Omental fat pad (tissue), 4 donors: Measurements from ENCODE around the gene ZMYND11. TPM values are rescaled to one million over a fixed set of nuclear protein-coding genes. Genes with fewer than 3 reads are reported as not detected.

Experiments
- ATAC-seq: fragments of 150-250 bp; one replicate; pipeline ENCODE4 v1.9.1; 2016; ENCODE audit warnings: mild to moderate bottlenecking, moderate library complexity; ENCODE audit not compliant: low FRiP score
- DNase-seq: peaks from one replicate; pipeline ENCODE4 v3.0.0-alpha.2; 2019; ENCODE audit warnings: low spot score
- CTCF ChIP-seq, 3 donors: fragments of 450-650 bp; IDR thresholded peaks; one replicate each; pipeline ENCODE4 v1.5.1; 2016 to 2017; ENCODE audit warnings: antibody characterized with exemption in 3 of 3, mild to moderate bottlenecking in 3 of 3, moderate library complexity in 2 of 3
- total RNA-seq, 4 donors: library from RNA; depleted of rRNA; stranded (reverse); fragments of >200 nt; gene quantifications; one replicate each; pipeline ENCODE4 v1.1.0, GENCODE V29; 2016

The ZMYND11 gene
- total RNA-seq, 4 donors from 2014 or later = 59.5 to 69.8 (median 66.3) TPM

- DNase-seq (no peak), ATAC-seq (no peak)
- TF ChIP-seq CTCF (IDR thresholded peaks at IDR 0.05) = no peak
Measured at GRCh38 chr10:137606-138005, 2.4 kb downstream of the ZMYND11 start.

- no peak for ATAC-seq
- no peak for DNase-seq
- TF ChIP-seq CTCF (IDR thresholded peaks at IDR 0.05) = no peak
Measured at GRCh38 chr10:142371-142770, 7.1 kb downstream of the ZMYND11 start.

GRCh38 chr10:152915-153314, 17.7 kb downstream of the ZMYND11 start:
- ATAC-seq (no peak), DNase-seq (no peak)
- no peak for TF ChIP-seq CTCF (IDR thresholded peaks at IDR 0.05)

GRCh38 chr10:154348-154747, 19.1 kb downstream of the ZMYND11 start:
- no peak for DNase-seq
- ATAC-seq = no peak
- TF ChIP-seq CTCF (IDR thresholded peaks at IDR 0.05) = no peak

GRCh38 chr10:167383-167782, 32.1 kb downstream of the ZMYND11 start:
- ATAC-seq (no peak), DNase-seq (no peak)
- no peak for TF ChIP-seq CTCF (IDR thresholded peaks at IDR 0.05)

- ATAC-seq (no peak), DNase-seq (no peak)
- no peak for TF ChIP-seq CTCF (IDR thresholded peaks at IDR 0.05)
Measured at GRCh38 chr10:173741-174140, 38.5 kb downstream of the ZMYND11 start.

GRCh38 chr10:176677-177076, 41.4 kb downstream of the ZMYND11 start:
- TF ChIP-seq CTCF (IDR thresholded peaks at IDR 0.05) = no peak
- ATAC-seq = no peak
- DNase-seq = no peak
